ENCODE measurements around the gene CXCL5.
"Not testable (repeated sequence)": the region's sequence is repeated elsewhere in the genome, so short reads cannot be mapped to it uniquely, and the experiment has no call there.

The CXCL5 gene

GRCh38 chr4:73964862-73965611 is 33.4 kb downstream of the CXCL5 start:
- no peak for DNase-seq

GRCh38 chr4:73962724-73963123 is 35.8 kb downstream of the CXCL5 start:
- DNase-seq: no peak

GRCh38 chr4:73959041-73959440 is 39.4 kb downstream of the CXCL5 start:
- not testable (repeated sequence) for DNase-seq

GRCh38 chr4:73952352-73952751 is 46.1 kb downstream of the CXCL5 start:
- no peak for DNase-seq

GRCh38 chr4:73950376-73950920 is 48.0 kb downstream of the CXCL5 start:
- DNase-seq: not testable (repeated sequence)

- no peak for DNase-seq
Observed at GRCh38 chr4:73948990-73949706, 49.3 kb downstream of the CXCL5 start.

- DNase-seq: no peak
Observed at GRCh38 chr4:73948291-73948690, 50.2 kb downstream of the CXCL5 start.

GRCh38 chr4:73947239-73947985 is 51.1 kb downstream of the CXCL5 start:
- DNase-seq: no peak

GRCh38 chr4:73945674-73946449 is 52.6 kb downstream of the CXCL5 start:
- DNase-seq: no peak

Measured in NCI-H524 treated with DMSO at 0.1 percent for 48 hours (cell line).